Measurements from ENCODE around the gene SLC7A7. TPM values are rescaled to one million over a fixed set of nuclear protein-coding genes. Genes with fewer than 3 reads are reported as not detected.

Gene SLC7A7
- total and polyA plus RNA-seq, 2 experiments from 2014 or later: 3.6 to 4.1 TPM

- TF ChIP-seq CTCF (conservative IDR thresholded peaks at IDR 0.05; ENCODE audit: low read depth in 2 of 2): no peak
- TF ChIP-seq NANOG (IDR thresholded peaks at IDR 0.05; ENCODE audit: borderline replicate concordance): no peak
- TF ChIP-seq ZNF114 (CRISPR knock-in tag; IDR thresholded peaks at IDR 0.05): no peak
- TF ChIP-seq EZH2 (IDR thresholded peaks at IDR 0.05; ENCODE audit: low read depth, unreplicated experiment): no peak
- TF ChIP-seq ZNF331 (CRISPR knock-in tag; IDR thresholded peaks at IDR 0.05; ENCODE audit: low read depth): no peak
- TF ChIP-seq EZH2phosphoT487 (IDR thresholded peaks at IDR 0.05; ENCODE audit: unreplicated experiment): no peak
- TF ChIP-seq ZNF462 (CRISPR knock-in tag; IDR thresholded peaks at IDR 0.05): no peak
- no peak for TF ChIP-seq ETS1 (IDR thresholded peaks at IDR 0.05)
- no peak for TF ChIP-seq REST (IDR thresholded peaks at IDR 0.05; ENCODE audit: unreplicated experiment)
- TF ChIP-seq JUNB (IDR thresholded peaks at IDR 0.05; ENCODE audit: unreplicated experiment): no peak
- ATAC-seq (no peak), DNase-seq (ENCODE audit: low spot score) (no peak)
- H3K36me3 Mint-ChIP-seq (ENCODE audit: low read depth): peaks cover 49% of the 10 kb centered on the region
- Histone ChIP-seq H3K4me3 (no peak overlapping the region), H3K27me3 (ENCODE audit: insufficient read depth) (no peaks in the 10 kb centered on the region), H3K4me2 (no peak overlapping the region), H3K36me3 (ENCODE audit: insufficient read depth) (no peaks in the 10 kb centered on the region; the same call in 1 of the 2 replicates), H3K27ac (ENCODE audit: low read depth) (no peak overlapping the region), H2AFZ (no peak overlapping the region), H4K20me1 (replicated peaks; ENCODE audit: insufficient read depth) (no peaks in the 10 kb centered on the region), H3K79me2 (replicated peaks; ENCODE audit: insufficient read depth) (no peaks in the 10 kb centered on the region), H3K4me1 (ENCODE audit: insufficient read depth) (peaks cover 19% of the 10 kb centered on the region), H3F3A (replicated peaks; ENCODE audit: low read depth) (peaks cover 12% of the 10 kb centered on the region), H3K9me2 (ENCODE audit: insufficient read depth) (no peaks in the 10 kb centered on the region)
- H3K4me3 Mint-ChIP-seq: no peak overlapping the region
- no peak overlapping the region for H3K27ac Mint-ChIP-seq
- peaks cover 10% of the 10 kb centered on the region for H3K27me3 Mint-ChIP-seq (ENCODE audit: insufficient read depth, low read depth, poor library complexity)
- H3K9me3 Mint-ChIP-seq: no peaks in the 10 kb centered on the region
- H3K4me1 Mint-ChIP-seq: peaks cover 25% of the 10 kb centered on the region
Measured at GRCh38 chr14:22845821-22846625, 30.8 kb upstream of the SLC7A7 start.
